Transverse colon (tissue), 4 donors: Measurements from ENCODE around the gene LAMA2. TPM values are rescaled to one million over a fixed set of nuclear protein-coding genes. Genes with fewer than 3 reads are reported as not detected.

ENCODE experiments used
- DNase-seq: peaks from one replicate; pipeline ENCODE4 v3.0.0-alpha.2; 2019
- H3K27ac ChIP-seq, 4 donors: fragments of 200-600 bp; sonication (generic); 2 replicates each; pipeline ENCODE4 v1.5.1; 2016 to 2018; ENCODE audit warnings: inconsistent platforms in 4 of 4
- H3K27me3 ChIP-seq: fragments of 200-600 bp; sonication (generic); 2 replicates; pipeline ENCODE4 v1.5.1; 2017; ENCODE audit warnings: inconsistent platforms
- H3K36me3 ChIP-seq, 4 donors: fragments of 200-600 bp; sonication (generic); 2 replicates each; pipeline ENCODE4 v1.5.1; 2017 to 2019; ENCODE audit warnings: inconsistent platforms in 4 of 4
- H3K4me1 ChIP-seq, 4 donors: fragments of 200-600 bp; sonication (generic); 2 replicates each; pipeline ENCODE4 v1.5.1; 2017 to 2020; ENCODE audit warnings: inconsistent platforms in 4 of 4
- H3K4me3 ChIP-seq, 4 donors: fragments of 200-600 bp; sonication (generic); 1 replicate in 1 of 4; 2 replicates in 3 of 4; pipeline versions ENCODE4 v1.5.1 to v1.6.1; 2017 to 2019; ENCODE audit warnings: inconsistent platforms in 4 of 4
- H3K9me3 ChIP-seq, 2 donors: fragments of 200-600 bp; sonication (generic); 2 replicates each; pipeline ENCODE4 v1.5.1; 2017 to 2019; ENCODE audit warnings: inconsistent platforms in 2 of 2
- CTCF ChIP-seq, 5 experiments: fragments of 200-600 bp in 3 of 5; fragments of 450-650 bp in 2 of 5; sonication (generic) in 3 of 5; IDR thresholded peaks; 1 replicate in 2 of 5; 2 replicates in 3 of 5; pipeline ENCODE4 v1.5.1; 2016 to 2017; ENCODE audit warnings: antibody characterized with exemption in 5 of 5, inconsistent platforms in 3 of 5, mild to moderate bottlenecking in 2 of 5, moderate library complexity in 1 of 5
- EP300 ChIP-seq: sonication (generic); formaldehyde crosslinking; IDR thresholded peaks from one replicate; pipeline ENCODE4 v1.6.1; 2017; ENCODE audit warnings: antibody characterized with exemption, low read depth
- POLR2A ChIP-seq: fragments of 450-650 bp; IDR thresholded peaks from one replicate; pipeline ENCODE4 v1.6.1; 2016; ENCODE audit warnings: antibody characterized with exemption, mild to moderate bottlenecking, moderate library complexity
- POLR2AphosphoS5 ChIP-seq, 3 donors: sonication (generic); formaldehyde crosslinking; IDR thresholded peaks; one replicate each; pipeline ENCODE4 v1.6.1; 2016; ENCODE audit warnings: antibody characterized with exemption in 3 of 3
- WGBS, 2 donors: methylation state at CpG; one replicate each; pipeline ENCODE4 v1.1.5; 2018; ENCODE audit warnings: low coverage in 1 of 2; 5-methylcytosine and 5-hydroxymethylcytosine counted together
- in situ Hi-C, 4 donors: fragments of 200-750 bp; cut with MboI; loops; one replicate each; pipeline versions ENCODE4 v1.15.0 to v1.15.1; 2017; ENCODE audit warnings: low sequenced_read_pairs in 3 of 4, low pct_ligation_motif_present in 1 of 4, low pct_unique_long_range_greater_than_20kb in 1 of 4
- intact Hi-C: fragments of 100-400 bp; cut with DNase I; formaldehyde crosslinking; loops from one replicate; pipeline ENCODE4 v1.15.1; 2023; ENCODE audit warnings: low total_unique reads
- total RNA-seq, 4 donors: library from RNA; depleted of rRNA; stranded (reverse); fragments of >200 nt; gene quantifications; one replicate each; pipeline ENCODE4 v1.1.0, GENCODE V29; 2016

Gene LAMA2
- total RNA-seq, 4 donors from 2014 or later, result 12.3 to 43.0 (median 32.1) TPM

- DNase-seq, result no peak
- no peak overlapping the region for H3K4me3 ChIP-seq
- H3K36me3 ChIP-seq, result no peaks in the 10 kb centered on the region
- peaks cover 3% of the 10 kb centered on the region for H3K27me3 ChIP-seq
- H3K9me3 ChIP-seq, result no peaks in the 10 kb centered on the region
- no peak overlapping the region for H3K27ac ChIP-seq
- TF ChIP-seq CTCF (IDR thresholded peaks at IDR 0.05) (no peak), POLR2AphosphoS5 (IDR thresholded peaks at IDR 0.05) (no peak), EP300 (no peak), POLR2A (no peak)
- H3K4me1 ChIP-seq, result no peaks in the 10 kb centered on the region
- intact Hi-C loops, result no loop called here
- in situ Hi-C loops, result no loop called here
- 71 to 74% methylated on average over 2 of the region's 2 CpGs for WGBS, 2 donors
Observed at GRCh38 chr6:129381885-129382284, 498.9 kb downstream of the LAMA2 start.

- no peak for TF ChIP-seq POLR2A
- no peak for TF ChIP-seq EP300
- TF ChIP-seq CTCF (IDR thresholded peaks at IDR 0.05), result no peak
- TF ChIP-seq POLR2AphosphoS5 (IDR thresholded peaks at IDR 0.05), result no peak
- intact Hi-C loops (no loop called here), in situ Hi-C loops (no loop called here)
- H3K9me3 ChIP-seq, result no peaks in the 10 kb centered on the region
- no peak overlapping the region for H3K27ac ChIP-seq
- no peaks in the 10 kb centered on the region for H3K4me1 ChIP-seq
- DNase-seq, result no peak
- WGBS, 2 donors, result 90% methylated on average over 7 of the region's 7 CpGs
- H3K27me3 ChIP-seq, result peaks cover 3% of the 10 kb centered on the region
- H3K36me3 ChIP-seq, result no peaks in the 10 kb centered on the region
- no peak overlapping the region for H3K4me3 ChIP-seq
Observed at GRCh38 chr6:129382916-129383315, 500.0 kb downstream of the LAMA2 start.

- no peak for DNase-seq
- in situ Hi-C loops (no loop called here), intact Hi-C loops (no loop called here)
- Histone ChIP-seq H3K27me3 (peaks cover 3% of the 10 kb centered on the region), H3K9me3 (no peaks in the 10 kb centered on the region), H3K4me1 (no peaks in the 10 kb centered on the region), H3K4me3 (no peak overlapping the region), H3K27ac (no peak overlapping the region), H3K36me3 (no peaks in the 10 kb centered on the region)
- 67 to 84% methylated on average over 1 of the region's 1 CpG for WGBS, 2 donors
- TF ChIP-seq POLR2A (no peak), POLR2AphosphoS5 (IDR thresholded peaks at IDR 0.05) (no peak), CTCF (IDR thresholded peaks at IDR 0.05) (no peak), EP300 (no peak)
Observed at GRCh38 chr6:129385117-129385516, 502.2 kb downstream of the LAMA2 start.

- no peak overlapping the region for H3K27ac ChIP-seq
- TF ChIP-seq EP300 (no peak), CTCF (IDR thresholded peaks at IDR 0.05) (no peak), POLR2A (no peak), POLR2AphosphoS5 (IDR thresholded peaks at IDR 0.05) (no peak)
- in situ Hi-C loops, result no loop called here
- no peak for DNase-seq
- H3K4me1 ChIP-seq, result no peaks in the 10 kb centered on the region
- WGBS, 2 donors, result 78 to 92% methylated on average over 2 of the region's 2 CpGs
- no peak overlapping the region for H3K4me3 ChIP-seq
- no peaks in the 10 kb centered on the region for H3K27me3 ChIP-seq
- no peaks in the 10 kb centered on the region for H3K9me3 ChIP-seq
- no peaks in the 10 kb centered on the region for H3K36me3 ChIP-seq
- intact Hi-C loops, result no loop called here
Observed at GRCh38 chr6:129390900-129391299, 508.0 kb downstream of the LAMA2 start.
